Erythroblast (primary cell): Measurements from ENCODE around the gene EPN3.

ENCODE experiments used
- GATA1 ChIP-seq: IDR thresholded peaks from 2 replicates; pipeline ENCODE4 v1.6.1; 2011; ENCODE audit warnings: low read depth, mild to moderate bottlenecking, control low read depth, low read length, moderate library complexity
- POLR2A ChIP-seq: IDR thresholded peaks from 2 replicates; pipeline ENCODE4 v1.6.1; 2011; ENCODE audit warnings: mild to moderate bottlenecking, low read length

DNA sequence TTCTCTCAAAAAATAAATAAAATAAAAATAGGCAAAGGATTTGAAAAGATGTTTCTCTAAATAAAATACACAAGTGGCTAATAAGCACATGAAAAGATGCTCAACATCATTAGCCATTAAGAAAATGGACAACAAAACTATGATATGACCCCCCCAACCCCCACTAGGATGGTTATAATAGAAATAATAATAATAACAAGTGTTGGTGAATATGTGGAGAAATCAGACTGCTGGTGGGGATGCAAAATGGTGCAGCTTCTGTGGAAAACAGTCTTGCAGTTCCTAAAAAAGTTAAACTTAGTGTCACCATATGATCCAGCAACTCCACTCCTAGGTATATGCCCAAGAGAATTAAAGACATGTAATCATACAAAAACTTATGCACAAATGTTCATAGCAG, 33.3 kb upstream of the EPN3 start:
- TF ChIP-seq POLR2A (no peak), GATA1 (no peak)
